GM12875 (cell line): ENCODE measurements around the gene MCL1.

ENCODE experiments used
- H3K4me3 ChIP-seq: one replicate; pipeline ENCODE4 v1.5.1; 2011; ENCODE audit warnings: low read depth, low read length, control low read depth
- TF ChIP-seq, protein P1 (sequence below): IDR thresholded peaks from 2 replicates; pipeline ENCODE4 v1.5.1; 2011; ENCODE audit warnings: low read depth, mild to moderate bottlenecking, control low read depth, inconsistent platforms, low read length, moderate library complexity, borderline replicate concordance; ENCODE audit not compliant: insufficient read depth

MCL1 gene

DNA sequence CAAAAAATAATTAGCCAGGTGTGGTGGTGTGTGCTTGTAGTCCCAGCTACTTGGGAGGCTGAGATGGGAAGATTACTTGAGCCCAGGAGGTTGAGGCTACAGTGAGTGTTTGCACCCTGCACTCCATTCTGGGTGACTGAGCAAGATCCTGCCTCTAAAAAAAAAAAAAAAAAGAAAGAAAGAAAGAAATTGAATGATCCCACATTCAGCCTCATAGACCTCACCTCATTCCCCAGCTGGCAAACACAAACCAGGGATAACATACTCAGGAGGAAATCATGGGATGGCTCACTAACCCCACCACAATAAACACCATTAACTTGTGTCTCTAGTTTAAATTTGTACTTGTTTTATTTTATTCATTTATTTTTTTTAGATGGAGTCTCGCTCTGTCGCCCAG, 41.5 kb upstream of the MCL1 start:
- TF ChIP-seq, protein P1, sequence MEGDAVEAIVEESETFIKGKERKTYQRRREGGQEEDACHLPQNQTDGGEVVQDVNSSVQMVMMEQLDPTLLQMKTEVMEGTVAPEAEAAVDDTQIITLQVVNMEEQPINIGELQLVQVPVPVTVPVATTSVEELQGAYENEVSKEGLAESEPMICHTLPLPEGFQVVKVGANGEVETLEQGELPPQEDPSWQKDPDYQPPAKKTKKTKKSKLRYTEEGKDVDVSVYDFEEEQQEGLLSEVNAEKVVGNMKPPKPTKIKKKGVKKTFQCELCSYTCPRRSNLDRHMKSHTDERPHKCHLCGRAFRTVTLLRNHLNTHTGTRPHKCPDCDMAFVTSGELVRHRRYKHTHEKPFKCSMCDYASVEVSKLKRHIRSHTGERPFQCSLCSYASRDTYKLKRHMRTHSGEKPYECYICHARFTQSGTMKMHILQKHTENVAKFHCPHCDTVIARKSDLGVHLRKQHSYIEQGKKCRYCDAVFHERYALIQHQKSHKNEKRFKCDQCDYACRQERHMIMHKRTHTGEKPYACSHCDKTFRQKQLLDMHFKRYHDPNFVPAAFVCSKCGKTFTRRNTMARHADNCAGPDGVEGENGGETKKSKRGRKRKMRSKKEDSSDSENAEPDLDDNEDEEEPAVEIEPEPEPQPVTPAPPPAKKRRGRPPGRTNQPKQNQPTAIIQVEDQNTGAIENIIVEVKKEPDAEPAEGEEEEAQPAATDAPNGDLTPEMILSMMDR = no peak
- H3K4me3 ChIP-seq = no peak overlapping the region

DNA sequence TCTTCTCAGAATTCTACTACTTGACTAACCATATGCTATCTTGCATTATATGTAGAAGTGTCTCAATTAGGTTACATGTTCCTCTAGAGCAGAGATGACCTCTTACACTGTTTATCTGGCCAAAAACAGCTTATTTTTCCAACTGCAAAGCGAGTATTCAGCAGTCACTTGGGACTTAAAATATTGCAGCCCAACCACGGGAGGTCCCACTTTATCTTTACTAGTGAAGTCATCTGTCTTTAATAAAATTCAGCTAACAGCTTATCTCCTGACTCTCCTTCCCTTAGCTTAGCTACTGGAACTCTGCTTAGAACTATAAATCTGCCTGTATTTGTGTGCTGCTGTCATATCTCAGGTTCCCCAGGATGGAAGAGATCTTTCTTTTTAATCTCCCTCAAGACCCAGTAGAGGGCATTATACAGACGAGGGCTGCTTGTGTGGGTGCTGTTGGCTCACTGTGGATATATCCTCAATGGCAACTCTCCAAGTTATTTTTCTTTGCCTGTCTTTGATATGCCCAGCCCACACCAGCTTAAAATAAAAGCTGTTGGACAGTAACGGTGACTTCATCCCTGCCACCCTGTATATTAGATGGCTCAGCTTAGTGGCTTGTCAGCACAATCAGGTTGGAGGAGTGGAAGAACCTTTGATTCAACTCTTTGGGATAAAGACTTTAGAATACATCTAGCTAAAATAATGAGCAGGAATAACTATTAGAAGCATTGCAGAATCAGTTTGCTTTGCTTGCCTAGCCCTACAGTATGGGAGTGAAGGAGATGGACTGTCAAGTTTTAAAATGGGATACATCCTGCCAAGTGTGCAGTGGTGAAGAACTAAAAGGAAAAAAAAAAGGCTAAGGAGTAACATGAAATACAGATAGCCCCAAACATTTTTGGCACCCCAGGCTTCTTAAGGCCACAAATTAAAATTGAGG, 40.4 kb upstream of the MCL1 start:
- no peak overlapping the region for H3K4me3 ChIP-seq
- TF ChIP-seq, protein P1 = no peak

DNA sequence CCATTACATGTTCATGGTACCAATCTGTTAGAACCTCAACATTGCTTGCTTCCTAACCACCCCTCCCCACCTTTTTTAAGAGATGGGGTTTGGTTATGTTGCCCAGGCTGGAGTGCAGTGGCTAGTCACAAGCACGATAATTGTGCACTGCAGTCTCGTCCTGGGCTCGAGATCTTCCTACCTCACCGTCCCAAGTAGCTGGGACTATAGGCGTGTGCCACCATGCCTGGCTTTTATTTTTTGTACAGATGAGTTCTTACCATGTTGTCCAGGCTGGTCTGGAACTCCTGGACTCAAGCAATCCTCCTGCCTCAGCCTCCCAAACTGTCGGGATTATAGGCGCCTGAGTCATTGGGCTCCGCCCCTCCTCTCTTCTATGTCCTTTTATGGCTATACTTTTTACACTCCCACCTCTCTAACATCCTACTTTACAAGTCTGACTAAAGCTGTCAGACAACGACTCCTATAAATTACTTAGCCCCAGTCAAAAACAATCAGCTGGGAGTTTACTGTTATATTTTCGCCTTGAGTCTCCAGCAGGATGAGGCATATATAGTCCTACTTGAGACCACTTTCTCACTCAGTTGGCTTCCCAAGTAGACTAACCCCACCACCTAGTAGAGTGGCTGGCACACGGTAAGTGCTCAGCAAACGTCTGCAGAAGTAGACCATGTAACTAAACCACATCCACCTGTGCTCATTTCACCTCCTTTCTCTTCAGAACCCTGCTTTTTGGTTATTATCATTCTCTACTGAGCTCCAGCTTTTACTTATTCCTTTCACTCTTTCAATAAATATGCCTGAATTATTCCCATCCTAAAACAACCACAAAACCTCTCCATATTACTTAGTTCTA, 36.2 kb upstream of the MCL1 start:
- TF ChIP-seq, protein P1 = no peak
- H3K4me3 ChIP-seq = no peak overlapping the region

DNA sequence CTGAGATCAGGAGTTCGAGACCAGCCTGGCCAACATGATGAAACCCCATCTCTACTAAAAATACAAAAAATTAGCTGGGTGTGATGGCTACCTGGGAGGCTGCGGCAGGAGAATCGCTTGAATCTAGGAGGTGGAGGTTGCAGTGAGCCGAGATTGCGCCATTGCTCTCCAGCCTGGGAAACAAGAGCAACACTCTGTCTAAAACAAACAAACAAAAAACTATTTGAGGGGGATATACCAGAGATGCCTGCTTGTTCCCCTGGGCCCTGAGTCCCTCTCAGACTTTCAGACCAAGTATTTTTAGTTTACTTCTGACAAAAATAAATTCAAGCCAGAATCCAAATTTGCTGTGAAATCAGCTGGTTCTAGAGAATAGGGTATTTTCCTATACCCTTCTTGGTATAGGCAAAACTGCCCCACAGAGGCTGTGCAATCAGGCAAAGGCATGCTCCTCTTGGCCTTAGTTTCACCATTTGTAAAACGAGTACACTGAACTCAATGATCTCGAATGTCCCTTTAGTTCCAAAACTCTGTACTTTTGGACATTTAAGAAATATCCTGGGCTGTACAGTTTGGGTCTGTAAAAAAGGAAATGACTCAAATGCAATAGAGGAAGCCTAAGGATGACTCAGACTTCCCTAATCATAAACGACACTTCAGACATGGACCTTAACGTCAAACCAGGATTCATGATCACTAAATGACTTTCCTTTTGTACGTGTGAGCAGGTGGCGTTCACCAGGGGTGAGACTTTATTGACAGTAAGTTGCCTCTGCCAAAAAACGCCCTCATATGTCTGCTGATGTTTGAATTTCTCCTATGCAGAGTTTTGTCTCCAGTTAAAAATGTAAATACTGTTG, 33.9 kb upstream of the MCL1 start:
- TF ChIP-seq, protein P1 = no peak
- no peak overlapping the region for H3K4me3 ChIP-seq

DNA sequence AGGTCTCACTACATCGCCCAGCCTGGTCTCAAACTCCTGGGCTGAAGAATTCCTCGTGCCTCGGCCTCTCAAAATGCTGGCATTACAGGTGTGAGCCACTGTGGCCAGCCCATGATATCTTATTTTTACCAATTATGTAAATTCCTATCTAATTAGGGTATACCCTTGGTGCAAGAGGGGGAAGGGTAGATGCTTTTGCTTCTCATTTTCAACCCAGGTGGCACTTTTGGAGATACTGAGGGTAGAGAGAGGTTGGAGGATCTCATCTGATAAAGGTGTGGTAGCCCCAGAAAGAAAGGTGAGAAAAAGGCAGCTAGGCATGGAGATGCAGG, 32.6 kb upstream of the MCL1 start:
- no peak overlapping the region for H3K4me3 ChIP-seq
- TF ChIP-seq, protein P1 = no peak

DNA sequence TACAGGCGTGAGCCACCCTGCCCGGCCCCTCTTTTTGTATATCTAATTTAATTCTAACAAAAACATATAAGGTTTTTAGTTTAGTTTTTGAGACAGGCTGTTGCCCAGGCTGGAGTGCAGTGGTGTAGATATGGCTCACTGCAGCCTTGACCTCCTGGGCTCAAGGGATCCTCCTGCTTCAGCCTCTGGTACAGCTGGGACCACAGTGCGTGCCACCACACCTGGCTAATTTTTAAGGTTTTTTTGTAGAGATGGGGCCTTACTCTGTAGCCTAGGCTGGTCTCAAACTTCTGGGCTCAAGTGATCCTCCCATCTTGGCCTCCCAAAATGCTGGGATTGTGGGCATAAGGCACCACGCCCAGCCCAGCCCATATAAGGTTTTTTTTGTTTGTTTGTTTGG, 31.2 kb upstream of the MCL1 start:
- TF ChIP-seq, protein P1 = no peak
- H3K4me3 ChIP-seq = no peak overlapping the region
